ENCODE results near the gene RHOJ.

GRCh38 chr14:63192085-63192484, 12.2 kb upstream of the RHOJ start:
- TF ChIP-seq CTCF (IDR thresholded peaks at IDR 0.05) (no peak), EZH2 (IDR thresholded peaks at IDR 0.05; ENCODE audit: borderline replicate concordance, insufficient read depth, low read depth, low read length, poor library complexity, severe bottlenecking) (no peak)
